Trophoblast cell (in vitro differentiated cells and primary cell): ENCODE results near the gene CDC37.

Source experiments
- DNase-seq, 2 donors: peaks; one replicate each; pipeline ENCODE4 v3.0.0-alpha.2; 2016
- H2AFZ ChIP-seq: 2 replicates; pipeline ENCODE4 v1.6.1; 2013; ENCODE audit warnings: low read length, moderate library complexity, mild to moderate bottlenecking; ENCODE audit not compliant: insufficient read depth, poor library complexity
- H2AK5ac ChIP-seq: 2 replicates; pipeline ENCODE4 v1.6.1; 2013; ENCODE audit warnings: mild to moderate bottlenecking, low read length
- H2BK120ac ChIP-seq: 2 replicates; pipeline ENCODE4 v1.6.1; 2013; ENCODE audit warnings: low read length, mild to moderate bottlenecking, moderate library complexity; ENCODE audit not compliant: insufficient read depth, poor library complexity
- H2BK12ac ChIP-seq: 2 replicates; pipeline ENCODE4 v1.6.1; 2013; ENCODE audit warnings: mild to moderate bottlenecking, low read length, moderate library complexity
- H2BK5ac ChIP-seq: 2 replicates; pipeline ENCODE4 v1.6.1; 2013; ENCODE audit warnings: low read length, low read depth, moderate library complexity, mild to moderate bottlenecking; ENCODE audit not compliant: poor library complexity
- H3K14ac ChIP-seq: 2 replicates; pipeline ENCODE4 v1.6.1; 2013; ENCODE audit warnings: mild to moderate bottlenecking, low read length
- H3K18ac ChIP-seq: 2 replicates; pipeline ENCODE4 v1.6.1; 2013; ENCODE audit warnings: mild to moderate bottlenecking, low read length
- H3K23ac ChIP-seq: 2 replicates; pipeline ENCODE4 v1.6.1; 2013; ENCODE audit warnings: low read length
- H3K27ac ChIP-seq: 2 replicates; pipeline ENCODE4 v1.5.1; 2013; ENCODE audit warnings: low read depth, mild to moderate bottlenecking, inconsistent platforms, low read length, moderate library complexity
- H3K27me3 ChIP-seq: 2 replicates; pipeline ENCODE4 v1.6.1; 2013; ENCODE audit warnings: inconsistent platforms, mild to moderate bottlenecking, low read length, moderate library complexity; ENCODE audit not compliant: insufficient read depth
- H3K36me3 ChIP-seq, 2 experiments: 1 replicate in 1 of 2; 2 replicates in 1 of 2; pipeline ENCODE4 v1.6.1; 2013; ENCODE audit warnings: low read length in 2 of 2, mild to moderate bottlenecking in 2 of 2, moderate library complexity in 1 of 2; ENCODE audit not compliant: insufficient read depth in 2 of 2, control insufficient read depth in 1 of 2
- H3K4ac ChIP-seq: 2 replicates; pipeline ENCODE4 v1.6.1; 2013; ENCODE audit warnings: low read depth, mild to moderate bottlenecking, low read length, moderate library complexity
- H3K4me1 ChIP-seq, 2 experiments: 1 replicate in 1 of 2; 2 replicates in 1 of 2; pipeline ENCODE4 v1.6.1; 2013; ENCODE audit warnings: low read length in 2 of 2, mild to moderate bottlenecking in 2 of 2, moderate library complexity in 1 of 2; ENCODE audit not compliant: insufficient read depth in 2 of 2, control insufficient read depth in 1 of 2
- H3K4me2 ChIP-seq: 2 replicates; pipeline ENCODE4 v1.6.1; 2013; ENCODE audit warnings: inconsistent platforms, mild to moderate bottlenecking, low read length, moderate library complexity
- H3K4me3 ChIP-seq: 2 replicates; pipeline ENCODE4 v1.5.1; 2013; ENCODE audit warnings: mild to moderate bottlenecking, low read depth, low read length, inconsistent platforms
- H3K79me1 ChIP-seq: one replicate; pipeline ENCODE4 v1.6.1; 2013; ENCODE audit warnings: low read length
- H3K79me2 ChIP-seq: 2 replicates; pipeline ENCODE4 v1.6.1; 2013; ENCODE audit warnings: low read length, mild to moderate bottlenecking; ENCODE audit not compliant: control insufficient read depth, insufficient read depth, poor library complexity
- H3K9ac ChIP-seq: 2 replicates; pipeline ENCODE4 v1.6.1; 2013; ENCODE audit warnings: mild to moderate bottlenecking, low read length
- H3K9me3 ChIP-seq: 2 replicates; pipeline ENCODE4 v1.6.1; 2013; ENCODE audit warnings: low read depth, mild to moderate bottlenecking, control low read depth, inconsistent platforms, low read length; ENCODE audit not compliant: insufficient read depth
- H4K12ac ChIP-seq: 2 replicates; pipeline ENCODE4 v1.6.1; 2013; ENCODE audit warnings: low read depth, mild to moderate bottlenecking, low read length, moderate library complexity
- H4K8ac ChIP-seq: 2 replicates; pipeline ENCODE4 v1.6.1; 2013; ENCODE audit warnings: low read depth, mild to moderate bottlenecking, low read length, moderate library complexity
- H4K91ac ChIP-seq: one replicate; pipeline ENCODE4 v1.6.1; 2013; ENCODE audit warnings: low read depth, mild to moderate bottlenecking, low read length, moderate library complexity
- WGBS: extraction: QIAGEN DNeasy Blood & Tissue Kit; methylation state at CpG from one replicate; pipeline ENCODE4 v1.1.7; 2013; ENCODE audit warnings: missing lambda C conversion rate; ENCODE audit not compliant: insufficient read length, insufficient coverage; ENCODE audit errors: extremely low coverage; 5-methylcytosine and 5-hydroxymethylcytosine counted together

Gene CDC37

GRCh38 chr19:10431943-10432735, 28.8 kb upstream of the CDC37 start:
- Histone ChIP-seq H2BK5ac (no peak overlapping the region), H3K4me2 (peak overlapping the region; percentile 49), H3K9ac (no peak overlapping the region), H4K12ac (no peak overlapping the region), H3K23ac (no peak overlapping the region), H4K8ac (no peak overlapping the region), H3K4me3 (no peak overlapping the region), H3K14ac (no peak overlapping the region), H2AK5ac (no peak overlapping the region), H2BK12ac (no peak overlapping the region), H3K9me3 (peaks cover 9% of the 10 kb centered on the region), H3K79me1 (peaks cover 2% of the 10 kb centered on the region), H3K18ac (no peak overlapping the region), H3K36me3 (no peaks in the 10 kb centered on the region), H2BK120ac (no peak overlapping the region), H3K4ac (no peak overlapping the region), H2AFZ (no peak overlapping the region), H3K27ac (no peak overlapping the region), H3K27me3 (peaks cover 24% of the 10 kb centered on the region), H4K91ac (no peak overlapping the region), H3K4me1 (peaks cover 5 to 12% of the 10 kb centered on the region in 2 experiments), H3K79me2 (peaks cover 2% of the 10 kb centered on the region)
- peak in 1 of 2 donors; percentile 48 for DNase-seq
- WGBS, result no CpG with 5 or more reads among the region's 64 CpGs

- WGBS, result no CpG with 5 or more reads among the region's 25 CpGs
- Histone ChIP-seq H2AK5ac (no peak overlapping the region), H2AFZ (no peak overlapping the region), H3K4ac (no peak overlapping the region), H3K27me3 (peaks cover 24% of the 10 kb centered on the region), H3K79me1 (peaks cover 2% of the 10 kb centered on the region), H2BK12ac (no peak overlapping the region), H3K18ac (no peak overlapping the region), H3K4me2 (peak overlapping the region; percentile 58), H4K8ac (no peak overlapping the region), H3K9me3 (peaks cover 9% of the 10 kb centered on the region), H2BK120ac (no peak overlapping the region), H3K9ac (no peak overlapping the region), H4K91ac (no peak overlapping the region), H3K79me2 (peaks cover 2% of the 10 kb centered on the region), H3K36me3 (no peaks in the 10 kb centered on the region), H3K4me3 (peak overlapping the region; percentile 51), H3K23ac (no peak overlapping the region), H2BK5ac (no peak overlapping the region), H3K27ac (no peak overlapping the region), H3K4me1 (peaks cover 5 to 12% of the 10 kb centered on the region in 2 experiments), H4K12ac (no peak overlapping the region), H3K14ac (no peak overlapping the region)
- DNase-seq, result peak; percentile 36 to 44
Observed at GRCh38 chr19:10431254-10431942, 28.1 kb upstream of the CDC37 start.

- H3K14ac ChIP-seq, result peak overlapping the region; percentile 41
Observed at GRCh38 chr19:10430505-10431253, 27.3 kb upstream of the CDC37 start.

GRCh38 chr19:10428996-10429381, 25.6 kb upstream of the CDC37 start:
- no peak overlapping the region for H4K12ac ChIP-seq
- no peak overlapping the region for H4K8ac ChIP-seq
- H3K79me1 ChIP-seq, result peaks cover 2% of the 10 kb centered on the region
- no peak overlapping the region for H3K14ac ChIP-seq
- DNase-seq, result no peak
- no peak overlapping the region for H3K18ac ChIP-seq
- H2BK120ac ChIP-seq, result no peak overlapping the region
- no peak overlapping the region for H3K23ac ChIP-seq
- no peak overlapping the region for H2BK5ac ChIP-seq
- peaks cover 5 to 13% of the 10 kb centered on the region in 2 experiments for H3K4me1 ChIP-seq
- H3K9me3 ChIP-seq, result peaks cover 11% of the 10 kb centered on the region
- H3K36me3 ChIP-seq, result no peaks in the 10 kb centered on the region
- no peak overlapping the region for H3K9ac ChIP-seq
- H3K4ac ChIP-seq, result no peak overlapping the region
- 90% methylated on average over 1 of the region's 5 CpGs for WGBS
- no peak overlapping the region for H3K4me3 ChIP-seq
- peaks cover 2% of the 10 kb centered on the region for H3K79me2 ChIP-seq
- no peak overlapping the region for H3K27ac ChIP-seq
- peaks cover 28% of the 10 kb centered on the region for H3K27me3 ChIP-seq
- no peak overlapping the region for H2AK5ac ChIP-seq
- H2AFZ ChIP-seq, result no peak overlapping the region
- H2BK12ac ChIP-seq, result no peak overlapping the region
- H3K4me2 ChIP-seq, result no peak overlapping the region
- no peak overlapping the region for H4K91ac ChIP-seq

More at GRCh38 chr19:10430505-10431253, 27.3 kb upstream of the CDC37 start:
- Histone ChIP-seq H4K12ac (peak overlapping the region; percentile 37), H3K9me3 (peaks cover 9% of the 10 kb centered on the region), H3K4me3 (peak overlapping the region; percentile 51), H4K8ac (peak overlapping the region; percentile 45), H3K27me3 (peaks cover 24% of the 10 kb centered on the region), H3K4me1 (peaks cover 5 to 12% of the 10 kb centered on the region in 2 experiments), H2BK120ac (no peak overlapping the region), H3K36me3 (no peaks in the 10 kb centered on the region), H2BK12ac (no peak overlapping the region), H2AFZ (peak overlapping the region; percentile 32), H3K79me2 (peaks cover 2% of the 10 kb centered on the region), H2AK5ac (no peak overlapping the region), H3K4me2 (peak overlapping the region; percentile 58), H3K4ac (no peak overlapping the region), H3K27ac (no peak overlapping the region), H3K79me1 (peaks cover 2% of the 10 kb centered on the region), H4K91ac (no peak overlapping the region), H3K9ac (no peak overlapping the region), H2BK5ac (no peak overlapping the region), H3K18ac (no peak overlapping the region), H3K23ac (no peak overlapping the region)
- peak in 1 of 2 donors; percentile 51 for DNase-seq
- no CpG with 5 or more reads among the region's 75 CpGs for WGBS
